ENCODE measurements around the gene IGF2R.

IGF2R gene

GRCh38 chr6:159971341-159972178 is 2.7 kb downstream of the IGF2R start:
- TF ChIP-seq CTCF (conservative IDR thresholded peaks at IDR 0.05): no peak
- no peak overlapping the region for H3K27ac ChIP-seq

GRCh38 chr6:159972506-159973268 is 3.8 kb downstream of the IGF2R start:
- H3K27ac ChIP-seq: no peak overlapping the region
- TF ChIP-seq CTCF (conservative IDR thresholded peaks at IDR 0.05): no peak

- H3K27ac ChIP-seq: no peak overlapping the region
- no peak for TF ChIP-seq CTCF (conservative IDR thresholded peaks at IDR 0.05)
These were observed 4.5 kb downstream of the IGF2R start for GRCh38 chr6:159973406-159973805.

GRCh38 chr6:159973951-159974350 is 5.1 kb downstream of the IGF2R start:
- H3K27ac ChIP-seq: no peak overlapping the region
- TF ChIP-seq CTCF (conservative IDR thresholded peaks at IDR 0.05): no peak

GRCh38 chr6:159974932-159975331 is 6.0 kb downstream of the IGF2R start:
- no peak overlapping the region for H3K27ac ChIP-seq
- no peak for TF ChIP-seq CTCF (conservative IDR thresholded peaks at IDR 0.05)

GRCh38 chr6:159976686-159977254 is 7.9 kb downstream of the IGF2R start:
- no peak overlapping the region for H3K27ac ChIP-seq
- no peak for TF ChIP-seq CTCF (conservative IDR thresholded peaks at IDR 0.05)

GRCh38 chr6:159977255-159977903 is 8.5 kb downstream of the IGF2R start:
- H3K27ac ChIP-seq: no peak overlapping the region
- no peak for TF ChIP-seq CTCF (conservative IDR thresholded peaks at IDR 0.05)
